ENCODE results near the gene BPIFB3. TPM values are rescaled to one million over a fixed set of nuclear protein-coding genes. Genes with fewer than 3 reads are reported as not detected.

Gene BPIFB3
- total and polyA plus RNA-seq, 9 of the 15 experiments (the other 6 are each of a cell fraction or from before 2014, with no cell fraction given): not detected

GRCh38 chr20:33104336-33104735 is 50.6 kb downstream of the BPIFB3 start (continued):
- no peak for TF ChIP-seq ZNF174 (CRISPR knock-in tag; IDR thresholded peaks at IDR 0.05)

GRCh38 chr20:33105316-33105924 is 51.7 kb downstream of the BPIFB3 start:
- H3K4me2 ChIP-seq (ENCODE audit: insufficient read depth, low read length): no peak overlapping the region
- no peak for ATAC-seq
- TF ChIP-seq HDAC8 (tag; IDR thresholded peaks at IDR 0.05) (no peak), CBX1 (IDR thresholded peaks at IDR 0.05; ENCODE audit: low read depth) (no peak), CHD1 (IDR thresholded peaks at IDR 0.05; ENCODE audit: low read length) (no peak), RBM25 (IDR thresholded peaks at IDR 0.05; ENCODE audit: low read depth, low read length, severe bottlenecking) (no peak), RNF2 (IDR thresholded peaks at IDR 0.05) (no peak), SMARCA5 (IDR thresholded peaks at IDR 0.05) (no peak), NRF1 (conservative IDR thresholded peaks at IDR 0.05 in 1 of 2, IDR thresholded peaks at IDR 0.05 in 1 of 2) (no peak), ARID2 (IDR thresholded peaks at IDR 0.05) (no peak), POLR2H (tag; IDR thresholded peaks at IDR 0.05; ENCODE audit: low read depth) (no peak), DLX4 (CRISPR knock-in tag; IDR thresholded peaks at IDR 0.05) (no peak), BCL6 (CRISPR knock-in tag; IDR thresholded peaks at IDR 0.05) (no peak), E2F5 (CRISPR knock-in tag; IDR thresholded peaks at IDR 0.05) (no peak), RBM17 (IDR thresholded peaks at IDR 0.05; ENCODE audit: borderline replicate concordance, low read depth, low read length) (no peak)
- TF ChIP-seq, protein P1, sequence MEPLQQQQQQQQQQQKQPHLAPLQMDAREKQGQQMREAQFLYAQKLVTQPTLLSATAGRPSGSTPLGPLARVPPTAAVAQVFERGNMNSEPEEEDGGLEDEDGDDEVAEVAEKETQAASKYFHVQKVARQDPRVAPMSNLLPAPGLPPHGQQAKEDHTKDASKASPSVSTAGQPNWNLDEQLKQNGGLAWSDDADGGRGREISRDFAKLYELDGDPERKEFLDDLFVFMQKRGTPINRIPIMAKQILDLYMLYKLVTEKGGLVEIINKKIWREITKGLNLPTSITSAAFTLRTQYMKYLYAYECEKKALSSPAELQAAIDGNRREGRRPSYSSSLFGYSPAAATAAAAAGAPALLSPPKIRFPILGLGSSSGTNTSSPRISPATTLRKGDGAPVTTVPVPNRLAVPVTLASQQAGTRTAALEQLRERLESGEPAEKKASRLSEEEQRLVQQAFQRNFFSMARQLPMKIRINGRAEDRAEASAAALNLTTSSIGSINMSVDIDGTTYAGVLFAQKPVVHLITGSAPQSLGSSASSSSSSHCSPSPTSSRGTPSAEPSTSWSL (CRISPR knock-in tag; IDR thresholded peaks at IDR 0.05; ENCODE audit: borderline replicate concordance): no peak
- TF ChIP-seq, protein P2, sequence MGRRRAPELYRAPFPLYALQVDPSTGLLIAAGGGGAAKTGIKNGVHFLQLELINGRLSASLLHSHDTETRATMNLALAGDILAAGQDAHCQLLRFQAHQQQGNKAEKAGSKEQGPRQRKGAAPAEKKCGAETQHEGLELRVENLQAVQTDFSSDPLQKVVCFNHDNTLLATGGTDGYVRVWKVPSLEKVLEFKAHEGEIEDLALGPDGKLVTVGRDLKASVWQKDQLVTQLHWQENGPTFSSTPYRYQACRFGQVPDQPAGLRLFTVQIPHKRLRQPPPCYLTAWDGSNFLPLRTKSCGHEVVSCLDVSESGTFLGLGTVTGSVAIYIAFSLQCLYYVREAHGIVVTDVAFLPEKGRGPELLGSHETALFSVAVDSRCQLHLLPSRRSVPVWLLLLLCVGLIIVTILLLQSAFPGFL (CRISPR knock-in tag; IDR thresholded peaks at IDR 0.05): no peak
- no peak overlapping the region for H3K27ac ChIP-seq (ENCODE audit: extremely low read depth, low read depth, low read length)
- no peaks in the 10 kb centered on the region for H3K4me1 ChIP-seq (replicated peaks in 1 of 2; ENCODE audit: control insufficient read depth in 2 of 2, insufficient read depth in 2 of 2, low read length in 2 of 2)
- H4K20me1 ChIP-seq (replicated peaks; ENCODE audit: control insufficient read depth, insufficient read depth, low read length): peaks cover 4% of the 10 kb centered on the region; the same call in 1 of the 2 replicates
- ChIA-PET CTCF (ENCODE audit: low intra/inter-chr PET ratio) (no interaction called here), POLR2A (interaction anchor here (1.2 kb wide), 1 partner anchor 16 kb away, joined by 5 read pairs; no protein-coding TSS in a partner anchor)
- in situ Hi-C loops (cut with MboI) (no loop called here), intact Hi-C loops (cut with micrococcal nuclease) (no loop called here)
- H3K36me3 ChIP-seq (ENCODE audit: control insufficient read depth, insufficient read depth, low read length): no peaks in the 10 kb centered on the region
- H3K4me3 ChIP-seq: no peak overlapping the region
- BruUV-seq (replicated peaks): no TSS peak
- H3K79me2 ChIP-seq (ENCODE audit: control insufficient read depth, insufficient read depth, low read length): no peaks in the 10 kb centered on the region
- H2AFZ ChIP-seq (ENCODE audit: low read depth, low read length): no peak overlapping the region
- no peak for DNase-seq (ENCODE audit: extremely low read depth in 1 of 4, low spot score in 3 of 4)
- peaks cover 5 to 34% of the 10 kb centered on the region in 2 experiments; a peak in 4 of 5 replicates for H3K27me3 ChIP-seq (ENCODE audit: control insufficient read depth in 2 of 2, insufficient read depth in 2 of 2, low read length in 2 of 2)
- FAIRE-seq: no peak
- H3K9me1 ChIP-seq (ENCODE audit: control insufficient read depth, insufficient read depth, low read length): peaks cover 4% of the 10 kb centered on the region
- H3K9me3 ChIP-seq (replicated peaks; ENCODE audit: control insufficient read depth, insufficient read depth, low read depth, low read length): no peaks in the 10 kb centered on the region
- 0% methylated on average over 8 of the region's 8 CpGs for WGBS (ENCODE audit: insufficient coverage, low coverage, missing lambda C conversion rate)
- no peak overlapping the region for H3K9ac ChIP-seq (ENCODE audit: insufficient read depth in 1 of 2, low read depth in 2 of 2, low read length in 2 of 2)
